H9 (cell line): ENCODE data around the gene RFT1. TPM values are rescaled to one million over a fixed set of nuclear protein-coding genes. Genes with fewer than 3 reads are reported as not detected.
A peak's percentile ranks its signal among the peaks of the same experiment; 100 is the strongest.

Experiments
- DNase-seq: peaks from one replicate; pipeline ENCODE4 v3.0.0-alpha.2; 2017
- H2AFZ ChIP-seq: one replicate; pipeline ENCODE4 v1.6.1; 2013; ENCODE audit warnings: mild to moderate bottlenecking, low read length, control low read depth, moderate library complexity
- H2AK5ac ChIP-seq: 2 replicates; pipeline ENCODE4 v1.6.1; 2013; ENCODE audit warnings: low read length, control low read depth, mixed read lengths; ENCODE audit not compliant: insufficient read length
- H2BK120ac ChIP-seq: one replicate; pipeline ENCODE4 v1.6.1; 2013; ENCODE audit warnings: low read depth, mild to moderate bottlenecking, low read length, control low read depth, inconsistent platforms; ENCODE audit not compliant: poor library complexity, severe bottlenecking
- H2BK12ac ChIP-seq: 2 replicates; pipeline ENCODE4 v1.6.1; 2013; ENCODE audit warnings: low read length, control low read depth, mixed read lengths, low read depth; ENCODE audit not compliant: insufficient read length
- H2BK15ac ChIP-seq: 2 replicates; pipeline ENCODE4 v1.6.1; 2013; ENCODE audit warnings: low read depth, low read length, control low read depth
- H2BK20ac ChIP-seq: one replicate; pipeline ENCODE4 v1.6.1; 2013; ENCODE audit warnings: low read depth, mild to moderate bottlenecking, low read length, control low read depth, inconsistent platforms; ENCODE audit not compliant: poor library complexity, severe bottlenecking
- H2BK5ac ChIP-seq: 2 replicates; pipeline ENCODE4 v1.6.1; 2013; ENCODE audit warnings: low read length, control low read depth, mixed read lengths; ENCODE audit not compliant: insufficient read length
- H3K14ac ChIP-seq: 2 replicates; pipeline ENCODE4 v1.6.1; 2013; ENCODE audit warnings: low read length, control low read depth; ENCODE audit not compliant: insufficient read depth
- H3K18ac ChIP-seq: 2 replicates; pipeline ENCODE4 v1.6.1; 2013; ENCODE audit warnings: low read depth, mild to moderate bottlenecking, mixed read lengths, low read length, control low read depth; ENCODE audit not compliant: insufficient read length
- H3K23ac ChIP-seq: 2 replicates; pipeline ENCODE4 v1.6.1; 2013; ENCODE audit warnings: low read length, control low read depth, mixed read lengths, low read depth; ENCODE audit not compliant: insufficient read length
- H3K23me2 ChIP-seq: 2 replicates; pipeline ENCODE4 v1.6.1; 2013; ENCODE audit warnings: low read depth, mild to moderate bottlenecking, mixed read lengths, low read length, control low read depth; ENCODE audit not compliant: insufficient read length, poor library complexity, severe bottlenecking
- H3K27ac ChIP-seq: 2 replicates; pipeline ENCODE4 v1.5.1; 2013; ENCODE audit warnings: low read length, control low read depth, mixed read lengths, low read depth; ENCODE audit not compliant: insufficient read length
- H3K27me3 ChIP-seq: 2 replicates; pipeline ENCODE4 v1.6.1; 2013; ENCODE audit warnings: low read length, control low read depth, inconsistent platforms; ENCODE audit not compliant: insufficient read depth
- H3K4ac ChIP-seq: 2 replicates; pipeline ENCODE4 v1.6.1; 2013; ENCODE audit warnings: low read depth, mild to moderate bottlenecking, control low read depth, inconsistent platforms, low read length, moderate library complexity
- H3K4me1 ChIP-seq: 2 replicates; pipeline ENCODE4 v1.6.1; 2013; ENCODE audit warnings: low read length, control low read depth, inconsistent platforms; ENCODE audit not compliant: insufficient read depth
- H3K4me2 ChIP-seq: 2 replicates; pipeline ENCODE4 v1.6.1; 2013; ENCODE audit warnings: low read length, control low read depth, mixed read lengths; ENCODE audit not compliant: insufficient read length, insufficient read depth
- H3K56ac ChIP-seq: 2 replicates; pipeline ENCODE4 v1.6.1; 2013; ENCODE audit warnings: low read depth, mild to moderate bottlenecking, mixed read lengths, low read length, control low read depth; ENCODE audit not compliant: insufficient read length
- H3K79me1 ChIP-seq: 2 replicates; pipeline ENCODE4 v1.6.1; 2013; ENCODE audit warnings: low read depth, mild to moderate bottlenecking, moderate library complexity, low read length, control low read depth, inconsistent platforms; ENCODE audit not compliant: insufficient read depth, poor library complexity, severe bottlenecking
- H3K79me2 ChIP-seq: 2 replicates; pipeline ENCODE4 v1.6.1; 2013; ENCODE audit warnings: low read length, control low read depth, inconsistent platforms; ENCODE audit not compliant: insufficient read depth
- H3K9ac ChIP-seq: 2 replicates; pipeline ENCODE4 v1.6.1; 2013; ENCODE audit warnings: low read length, control low read depth, mixed read lengths; ENCODE audit not compliant: insufficient read length; ENCODE audit errors: extremely low read depth
- H3K9me3 ChIP-seq: one replicate; pipeline ENCODE4 v1.6.1; 2013; ENCODE audit warnings: low read depth, low read length, inconsistent platforms; ENCODE audit not compliant: control insufficient read depth
- H3T11ph ChIP-seq: one replicate; pipeline ENCODE4 v1.6.1; 2013; ENCODE audit warnings: mild to moderate bottlenecking, low read length, control low read depth, inconsistent platforms
- H4K20me1 ChIP-seq: one replicate; pipeline ENCODE4 v1.6.1; 2013; ENCODE audit not compliant: control insufficient read depth, insufficient read length, insufficient read depth
- H4K5ac ChIP-seq: 2 replicates; pipeline ENCODE4 v1.6.1; 2013; ENCODE audit warnings: low read depth, mild to moderate bottlenecking, mixed read lengths, low read length, control low read depth; ENCODE audit not compliant: insufficient read length
- H4K8ac ChIP-seq: replicated peaks from 2 replicates; pipeline ENCODE4 v1.6.1; 2013; ENCODE audit warnings: low read length, control low read depth, mixed read lengths, low read depth; ENCODE audit not compliant: insufficient read length
- H4K91ac ChIP-seq: 2 replicates; pipeline ENCODE4 v1.6.1; 2013; ENCODE audit warnings: low read depth, mild to moderate bottlenecking, moderate library complexity, mixed read lengths, low read length, control low read depth; ENCODE audit not compliant: insufficient read length
- H3K27ac Mint-ChIP-seq, 3 experiments: 2 replicates in 2 of 3; 3 replicates in 1 of 3; pipeline ENCODE4 v1.8.0; 2020 to 2021; ENCODE audit warnings: mixed read lengths in 3 of 3, mild to moderate bottlenecking in 1 of 3, moderate library complexity in 1 of 3
- H3K27me3 Mint-ChIP-seq: 2 replicates; pipeline ENCODE4 v1.8.0; 2021; ENCODE audit warnings: low read depth, mild to moderate bottlenecking, moderate library complexity, mixed read lengths
- H3K36me3 Mint-ChIP-seq, 3 experiments: 2 replicates in 2 of 3; 3 replicates in 1 of 3; pipeline ENCODE4 v1.8.0; 2020 to 2021; ENCODE audit warnings: low read depth in 3 of 3, mixed read lengths in 3 of 3; ENCODE audit not compliant: insufficient read depth in 1 of 3
- H3K4me1 Mint-ChIP-seq, 2 experiments: 2 replicates each; pipeline ENCODE4 v1.8.0; 2020; ENCODE audit warnings: mixed read lengths in 2 of 2
- H3K4me3 Mint-ChIP-seq, 2 experiments: 2 replicates in 1 of 2; 3 replicates in 1 of 2; pipeline ENCODE4 v1.8.0; 2020 to 2021; ENCODE audit warnings: mild to moderate bottlenecking in 2 of 2, mixed read lengths in 2 of 2, moderate library complexity in 1 of 2
- H3K9me3 Mint-ChIP-seq, 2 experiments: 2 replicates in 1 of 2; 3 replicates in 1 of 2; pipeline ENCODE4 v1.8.0; 2020; ENCODE audit warnings: mild to moderate bottlenecking in 2 of 2, mixed read lengths in 2 of 2, moderate library complexity in 1 of 2
- CTCF ChIP-seq: fragments of 200-600 bp; sonication (generic); conservative IDR thresholded peaks from 3 replicates; pipeline ENCODE4 v1.8.0; 2021; ENCODE audit warnings: antibody characterized with exemption, mild to moderate bottlenecking
- WGBS: extraction: QIAGEN DNeasy Blood & Tissue Kit; methylation state at CpG from one replicate; pipeline ENCODE4 v1.1.7; 2013; ENCODE audit warnings: missing lambda C conversion rate, low lambda C conversion rate, mixed read lengths; ENCODE audit not compliant: insufficient read length; ENCODE audit errors: extremely low coverage; 5-methylcytosine and 5-hydroxymethylcytosine counted together
- total RNA-seq: library from RNA; stranded (reverse); gene quantifications from 2 replicates; pipeline ENCODE4 v1.2.1, GENCODE V29; 2021

The RFT1 gene
- total RNA-seq, 1 experiment from 2014 or later: 24.1 TPM

- no CpG with 5 or more reads among the region's 8 CpGs for WGBS
- Histone ChIP-seq H3K23me2 (no peaks in the 10 kb centered on the region), H4K91ac (no peak overlapping the region), H2BK20ac (no peak overlapping the region), H3K23ac (no peak overlapping the region), H3K4ac (no peak overlapping the region), H3K4me2 (no peak overlapping the region), H3K14ac (no peak overlapping the region), H3K79me2 (no peaks in the 10 kb centered on the region), H3K18ac (no peak overlapping the region), H2AK5ac (no peak overlapping the region), H3K27ac (no peak overlapping the region), H4K5ac (no peak overlapping the region), H3T11ph (no peak overlapping the region), H3K27me3 (no peaks in the 10 kb centered on the region), H3K9ac (no peak overlapping the region), H3K56ac (no peak overlapping the region), H2BK15ac (no peak overlapping the region), H2AFZ (no peak overlapping the region), H2BK120ac (no peak overlapping the region), H3K9me3 (no peaks in the 10 kb centered on the region), H3K79me1 (no peaks in the 10 kb centered on the region), H4K8ac (no peak overlapping the region), H3K4me1 (no peaks in the 10 kb centered on the region), H2BK12ac (no peak overlapping the region), H2BK5ac (no peak overlapping the region), H4K20me1 (no peaks in the 10 kb centered on the region)
- Mint-ChIP-seq H3K27me3 (peaks cover 2% of the 10 kb centered on the region), H3K27ac (no peak overlapping the region), H3K36me3 (no peaks in the 10 kb centered on the region; a peak in 1 of 7 replicates), H3K4me3 (no peak overlapping the region), H3K9me3 (no peaks in the 10 kb centered on the region; a peak in 1 of 5 replicates), H3K4me1 (peaks cover 0 to 2% of the 10 kb centered on the region in 2 experiments; a peak in 1 of 4 replicates)
- TF ChIP-seq CTCF: no peak
- peak; percentile 3 for DNase-seq
These were observed 47.5 kb downstream of the RFT1 start for GRCh38 chr3:53082736-53083135.
